ENCODE data around the gene SLC1A4.

- TF ChIP-seq POLR2A (IDR thresholded peaks at IDR 0.05) = no peak
- no peak for TF ChIP-seq CTCF (IDR thresholded peaks at IDR 0.05)
Observed at GRCh38 chr2:65035351-65035943, 46.2 kb downstream of the SLC1A4 start.

All from adrenal gland (tissue), 5 donors.